Naive B cell (primary cell): ENCODE results near the gene TAC1. TPM values are rescaled to one million over a fixed set of nuclear protein-coding genes. Genes with fewer than 3 reads are reported as not detected.

Experiments
- ATAC-seq, 2 donors: fragments of 150-1000 bp; cut with Tn5 transposase; 2 replicates each; pipeline ENCODE4 v1.10.0; 2021; ENCODE audit warnings: low read depth in 2 of 2, mild to moderate bottlenecking in 2 of 2, moderate library complexity in 2 of 2
- DNase-seq: peaks from one replicate; pipeline ENCODE4 v3.0.0; 2022
- H3K27ac Mint-ChIP-seq, 6 donors: one replicate each; pipeline ENCODE4 v1.8.0; 2020 to 2022; ENCODE audit warnings: mild to moderate bottlenecking in 6 of 6, mixed read lengths in 6 of 6, moderate library complexity in 5 of 6, inconsistent platforms in 2 of 6
- H3K27me3 Mint-ChIP-seq, 3 donors: one replicate each; pipeline ENCODE4 v1.8.0; 2021 to 2022; ENCODE audit warnings: mixed read lengths in 3 of 3, mild to moderate bottlenecking in 1 of 3
- H3K36me3 Mint-ChIP-seq, 2 donors: one replicate each; pipeline ENCODE4 v1.8.0; 2020 to 2022; ENCODE audit warnings: mixed read lengths in 2 of 2, inconsistent platforms in 1 of 2, mild to moderate bottlenecking in 1 of 2
- H3K4me1 Mint-ChIP-seq, 3 donors: one replicate each; pipeline ENCODE4 v1.8.0; 2020 to 2022; ENCODE audit warnings: mixed read lengths in 3 of 3, inconsistent platforms in 1 of 3, mild to moderate bottlenecking in 1 of 3, moderate library complexity in 1 of 3
- H3K4me3 Mint-ChIP-seq, 8 donors: one replicate each; pipeline ENCODE4 v1.8.0; 2020 to 2022; ENCODE audit warnings: mild to moderate bottlenecking in 8 of 8, mixed read lengths in 8 of 8, moderate library complexity in 8 of 8, inconsistent platforms in 2 of 8
- H3K9me3 Mint-ChIP-seq, 7 donors: one replicate each; pipeline ENCODE4 v1.8.0; 2020 to 2022; ENCODE audit warnings: mixed read lengths in 7 of 7, mild to moderate bottlenecking in 5 of 7, inconsistent platforms in 2 of 7, moderate library complexity in 1 of 7
- polyA plus RNA-seq, 6 donors: library from polyadenylated mRNA; unstranded; fragments of 300-500 nt; fragmentation: Illumina TruSeq; gene quantifications; one replicate each; pipeline ENCODE4 v1.2.3, GENCODE V29; 2021; ENCODE audit warnings: low read depth in 6 of 6

TAC1 gene, protein sequence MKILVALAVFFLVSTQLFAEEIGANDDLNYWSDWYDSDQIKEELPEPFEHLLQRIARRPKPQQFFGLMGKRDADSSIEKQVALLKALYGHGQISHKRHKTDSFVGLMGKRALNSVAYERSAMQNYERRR
- not detected for polyA plus RNA-seq

DNA sequence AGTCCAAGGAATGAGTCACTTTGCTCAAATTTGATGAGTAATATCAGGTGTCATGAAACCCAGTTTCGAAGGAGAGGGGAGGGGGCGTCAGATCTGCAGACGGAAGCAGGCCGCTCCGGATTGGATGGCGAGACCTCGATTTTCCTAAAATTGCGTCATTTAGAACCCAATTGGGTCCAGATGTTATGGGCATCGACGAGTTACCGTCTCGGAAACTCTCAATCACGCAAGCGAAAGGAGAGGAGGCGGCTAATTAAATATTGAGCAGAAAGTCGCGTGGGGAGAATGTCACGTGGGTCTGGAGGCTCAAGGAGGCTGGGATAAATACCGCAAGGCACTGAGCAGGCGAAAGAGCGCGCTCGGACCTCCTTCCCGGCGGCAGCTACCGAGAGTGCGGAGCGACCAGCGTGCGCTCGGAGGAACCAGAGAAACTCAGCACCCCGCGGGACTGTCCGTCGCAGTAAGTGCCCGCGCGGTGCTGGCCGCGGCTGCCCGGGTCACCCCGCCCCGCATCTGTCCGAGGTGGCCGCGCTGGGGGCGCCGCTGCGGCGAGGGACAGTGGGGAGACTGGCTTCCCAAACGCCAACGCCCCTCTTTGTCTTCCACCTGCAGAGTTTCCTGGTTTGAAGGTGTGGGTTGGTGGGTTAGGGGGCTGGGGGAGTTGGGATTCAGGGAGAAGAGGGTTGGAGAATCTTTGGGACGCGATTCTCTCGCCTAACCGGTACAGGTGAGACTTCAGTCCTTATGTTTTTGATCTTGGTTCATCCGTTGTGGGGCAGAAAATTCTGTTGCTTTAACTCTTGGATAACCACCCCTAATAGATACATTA, at the start of gene TAC1:
TSS of gene TAC1 (plus strand) at position 351 of the 829 bp plus-strand sequence. CDS start 527 bp downstream, outside the sequence.
- peaks cover 47 to 75% (median 66%) of the 10 kb centered on the region in 3 donors for H3K27me3 Mint-ChIP-seq
- H3K36me3 Mint-ChIP-seq, result peaks cover 5 to 16% of the 10 kb centered on the region in 2 donors
- no peak within 1 kb of the TSS for H3K27ac Mint-ChIP-seq
- DNase-seq (no peak), ATAC-seq (no peak)
- peaks cover 0 to 15% (median 6%) of the 10 kb centered on the region in 7 donors for H3K9me3 Mint-ChIP-seq
- peaks cover 5 to 12% (median 5%) of the 10 kb centered on the region in 3 donors for H3K4me1 Mint-ChIP-seq
- H3K4me3 Mint-ChIP-seq, result peak within 1 kb of the TSS in 5 of 8 donors; percentile 33 to 69 (median 42)

DNA sequence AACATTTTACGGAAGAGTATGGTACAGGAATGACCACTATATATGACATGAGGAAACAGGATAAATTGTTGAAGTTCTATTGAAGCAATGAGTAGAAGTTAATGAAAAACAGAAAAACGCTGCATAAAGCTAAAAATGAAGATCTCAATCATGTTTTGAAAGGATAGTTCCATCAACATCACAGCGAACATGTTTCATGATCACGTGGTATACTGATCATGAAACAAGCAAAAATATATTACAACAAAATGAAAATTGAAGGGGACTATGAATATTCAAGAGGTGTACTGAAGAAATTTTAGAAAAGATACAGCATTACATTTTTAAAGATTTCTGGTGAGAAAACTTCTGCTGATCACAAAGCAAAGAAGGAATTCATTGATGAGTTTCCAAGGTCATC, 45.9 kb upstream of the TAC1 start:
- Mint-ChIP-seq H3K4me3 (no peak overlapping the region), H3K27ac (no peak overlapping the region), H3K27me3 (peaks cover 0 to 4% (median 0%) of the 10 kb centered on the region in 3 donors), H3K4me1 (no peaks in the 10 kb centered on the region), H3K9me3 (peaks cover 0 to 3% (median 0%) of the 10 kb centered on the region in 7 donors), H3K36me3 (no peaks in the 10 kb centered on the region)
- no peak for ATAC-seq
- DNase-seq, result no peak

DNA sequence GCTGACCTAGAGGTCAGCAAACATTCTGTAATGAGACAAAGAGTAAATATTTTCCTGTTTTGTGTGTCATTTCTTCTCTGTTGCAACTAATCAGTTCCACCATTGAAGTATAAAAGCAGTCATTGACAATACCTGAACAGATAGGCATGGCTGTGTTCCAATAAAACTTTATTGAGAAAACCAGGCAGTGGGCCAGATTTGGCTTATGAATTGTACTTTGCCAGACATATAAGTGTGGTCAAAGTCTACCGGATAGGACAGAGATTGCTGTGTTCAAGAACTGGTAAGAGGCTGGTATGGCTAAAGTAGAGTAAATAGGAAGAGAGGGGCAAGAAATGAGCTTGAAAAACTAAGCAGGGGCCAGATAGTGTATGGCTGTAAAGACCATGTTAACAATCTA, 38.3 kb upstream of the TAC1 start:
- DNase-seq (no peak), ATAC-seq (no peak)
- Mint-ChIP-seq H3K4me1 (no peaks in the 10 kb centered on the region), H3K27ac (no peak overlapping the region), H3K4me3 (no peak overlapping the region), H3K36me3 (no peaks in the 10 kb centered on the region), H3K9me3 (peaks cover 0 to 4% (median 0%) of the 10 kb centered on the region in 7 donors), H3K27me3 (no peaks in the 10 kb centered on the region)

DNA sequence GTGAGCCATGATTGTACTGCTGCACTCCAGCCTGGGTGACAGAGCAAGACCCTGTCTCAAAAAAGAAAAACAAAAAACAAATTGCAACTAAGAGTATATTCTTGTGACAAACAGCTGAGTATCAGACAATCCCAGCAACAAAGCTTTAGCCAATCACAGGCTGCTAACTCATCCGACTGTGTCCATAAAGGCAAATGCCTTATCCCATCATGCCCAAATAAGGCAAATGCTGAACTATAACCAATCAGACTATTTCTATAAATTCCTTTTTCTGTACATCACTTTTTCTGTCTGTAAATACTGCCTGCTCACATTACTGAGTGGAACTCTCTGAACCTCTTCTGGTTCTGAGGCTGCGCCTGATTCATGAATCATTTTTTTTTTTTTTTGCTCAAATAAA, 37.5 kb upstream of the TAC1 start:
- no peaks in the 10 kb centered on the region for H3K27me3 Mint-ChIP-seq
- H3K9me3 Mint-ChIP-seq, result peaks cover 0 to 6% (median 2%) of the 10 kb centered on the region in 7 donors
- DNase-seq, result no peak
- no peak overlapping the region for H3K4me3 Mint-ChIP-seq
- H3K36me3 Mint-ChIP-seq, result no peaks in the 10 kb centered on the region
- H3K4me1 Mint-ChIP-seq, result no peaks in the 10 kb centered on the region
- ATAC-seq, result no peak
- H3K27ac Mint-ChIP-seq, result no peak overlapping the region

DNA sequence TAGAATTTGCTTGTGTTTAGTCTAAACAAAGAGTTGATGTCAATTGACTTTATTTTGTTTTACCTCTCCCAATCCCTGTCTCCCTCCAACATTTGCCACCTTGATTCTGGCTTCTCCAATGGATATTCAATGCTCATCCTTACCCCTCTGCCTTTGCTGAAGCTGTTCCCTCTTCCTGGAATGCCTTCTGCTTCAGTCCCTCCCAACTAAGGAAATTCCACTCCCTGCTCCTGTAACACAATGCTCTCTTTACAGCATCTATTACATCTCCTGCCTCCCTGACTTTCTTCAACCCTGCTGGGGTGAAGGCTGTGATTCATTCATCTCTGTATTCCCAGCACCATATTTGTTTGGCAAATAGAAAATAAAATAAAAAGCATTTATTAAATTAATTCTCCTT, 34.5 kb upstream of the TAC1 start:
- DNase-seq (no peak), ATAC-seq (no peak)
- no peaks in the 10 kb centered on the region for H3K36me3 Mint-ChIP-seq
- no peaks in the 10 kb centered on the region for H3K27me3 Mint-ChIP-seq
- no peaks in the 10 kb centered on the region for H3K4me1 Mint-ChIP-seq
- peaks cover 0 to 18% (median 5%) of the 10 kb centered on the region in 7 donors for H3K9me3 Mint-ChIP-seq
- H3K4me3 Mint-ChIP-seq, result no peak overlapping the region
- no peak overlapping the region for H3K27ac Mint-ChIP-seq

DNA sequence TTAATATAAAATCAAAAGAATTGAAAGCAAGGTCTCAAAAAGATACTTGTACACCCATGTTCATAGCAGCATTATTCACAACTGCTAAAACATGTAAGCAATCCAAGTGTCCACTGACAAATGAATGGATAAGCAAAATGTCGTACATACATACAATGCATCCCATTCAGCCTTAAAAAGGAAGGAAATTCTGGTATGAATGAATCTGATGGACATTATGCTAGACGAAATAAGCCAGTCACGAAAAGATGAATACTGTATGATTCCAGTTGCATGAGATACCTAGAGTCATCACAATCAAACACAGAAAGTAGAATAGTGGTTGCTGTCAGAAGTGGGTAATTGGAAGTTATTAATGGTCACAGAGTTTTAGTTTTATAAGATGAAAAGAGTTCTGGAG, 9.5 kb upstream of the TAC1 start:
- DNase-seq (no peak), ATAC-seq (no peak)
- Mint-ChIP-seq H3K36me3 (no peaks in the 10 kb centered on the region), H3K27me3 (peaks cover 0 to 7% (median 5%) of the 10 kb centered on the region in 3 donors), H3K9me3 (peaks cover 4 to 8% (median 6%) of the 10 kb centered on the region in 7 donors), H3K4me1 (no peaks in the 10 kb centered on the region), H3K4me3 (no peak overlapping the region), H3K27ac (no peak overlapping the region)

DNA sequence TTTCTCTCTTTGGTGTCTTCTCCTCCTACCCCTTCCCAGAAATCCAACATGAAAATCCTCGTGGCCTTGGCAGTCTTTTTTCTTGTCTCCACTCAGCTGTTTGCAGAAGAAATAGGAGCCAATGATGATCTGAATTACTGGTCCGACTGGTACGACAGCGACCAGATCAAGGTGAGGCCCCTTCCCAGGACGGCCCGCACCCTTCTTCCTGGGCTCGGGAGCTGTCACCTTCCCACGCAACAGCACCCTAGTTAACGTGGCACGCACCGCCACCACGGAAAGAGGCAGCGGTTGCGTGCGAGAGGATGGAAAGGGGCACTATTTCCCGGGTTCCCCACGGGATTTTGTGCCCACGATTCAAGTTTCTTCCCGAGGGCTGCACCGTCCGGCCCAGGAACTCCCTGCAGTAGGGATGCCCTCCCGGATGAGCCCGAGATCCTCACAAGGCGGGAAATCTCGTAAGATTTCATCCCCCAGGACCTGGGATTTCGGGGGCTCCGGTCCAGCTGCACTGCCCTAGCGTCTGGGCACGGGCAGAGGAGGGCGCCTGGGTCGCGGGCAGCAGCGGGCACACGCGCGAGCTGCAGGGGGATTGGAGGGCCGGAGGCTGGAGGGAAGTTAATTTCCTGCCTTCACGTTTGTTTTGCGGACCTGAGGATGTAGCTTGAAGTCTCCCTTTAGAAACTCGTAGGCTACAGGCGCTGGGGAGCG, 834 bp downstream of the TAC1 start:
- Mint-ChIP-seq H3K4me1 (peaks cover 5 to 12% (median 5%) of the 10 kb centered on the region in 3 donors), H3K36me3 (peaks cover 5 to 16% of the 10 kb centered on the region in 2 donors), H3K4me3 (peak overlapping the region in 2 of 8 donors; percentile 21 to 54), H3K9me3 (peaks cover 0 to 15% (median 6%) of the 10 kb centered on the region in 7 donors), H3K27ac (no peak overlapping the region), H3K27me3 (peaks cover 45 to 75% (median 66%) of the 10 kb centered on the region in 3 donors)
- no peak for DNase-seq
- ATAC-seq, result no peak

DNA sequence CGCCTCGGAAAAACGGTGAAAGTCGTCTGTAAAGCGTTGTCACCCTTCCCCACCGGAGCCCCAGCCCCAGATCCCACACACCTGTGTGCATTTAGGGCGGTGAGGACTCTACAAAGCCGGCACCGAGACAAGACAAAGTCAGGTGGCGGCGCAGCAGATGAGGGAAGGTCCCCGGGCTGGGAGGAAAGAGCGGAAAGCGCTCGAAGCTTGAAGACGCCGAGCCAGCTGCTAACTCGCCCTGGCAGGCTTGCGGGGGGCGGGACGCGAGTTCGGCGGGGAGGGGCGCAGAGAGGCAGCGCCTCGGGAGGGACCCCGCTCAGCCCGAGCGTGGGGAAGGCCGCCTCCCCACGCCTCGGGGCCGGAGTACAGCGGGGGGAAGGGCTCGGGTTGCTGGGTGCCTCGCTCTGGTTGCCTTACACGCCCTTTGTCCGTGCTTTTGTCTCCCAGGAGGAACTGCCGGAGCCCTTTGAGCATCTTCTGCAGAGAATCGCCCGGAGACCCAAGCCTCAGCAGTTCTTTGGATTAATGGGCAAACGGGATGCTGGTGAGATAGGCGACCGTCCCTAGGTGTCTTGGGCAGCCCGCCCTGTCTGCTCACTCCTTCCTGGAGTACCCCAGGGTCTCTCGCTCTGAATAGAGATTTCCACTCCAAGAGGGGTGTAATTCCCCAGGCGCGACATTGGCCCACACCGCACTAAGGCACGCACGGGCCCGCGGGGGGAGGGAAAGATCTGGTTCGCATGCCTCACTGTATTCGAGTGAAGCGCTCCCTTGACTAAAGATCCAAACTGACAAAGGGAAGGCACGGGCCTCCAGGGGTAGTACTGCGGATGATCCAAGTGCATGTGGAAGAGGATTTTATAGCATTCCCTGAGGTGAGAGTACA, 1.6 kb downstream of the TAC1 start:
- Mint-ChIP-seq H3K4me1 (peaks cover 5 to 12% (median 5%) of the 10 kb centered on the region in 3 donors), H3K9me3 (peaks cover 0 to 15% (median 6%) of the 10 kb centered on the region in 7 donors), H3K27me3 (peaks cover 43 to 75% (median 64%) of the 10 kb centered on the region in 3 donors), H3K36me3 (peaks cover 5 to 16% of the 10 kb centered on the region in 2 donors), H3K4me3 (peak overlapping the region in 2 of 8 donors; percentile 3 to 21), H3K27ac (no peak overlapping the region)
- DNase-seq (no peak), ATAC-seq (no peak)

DNA sequence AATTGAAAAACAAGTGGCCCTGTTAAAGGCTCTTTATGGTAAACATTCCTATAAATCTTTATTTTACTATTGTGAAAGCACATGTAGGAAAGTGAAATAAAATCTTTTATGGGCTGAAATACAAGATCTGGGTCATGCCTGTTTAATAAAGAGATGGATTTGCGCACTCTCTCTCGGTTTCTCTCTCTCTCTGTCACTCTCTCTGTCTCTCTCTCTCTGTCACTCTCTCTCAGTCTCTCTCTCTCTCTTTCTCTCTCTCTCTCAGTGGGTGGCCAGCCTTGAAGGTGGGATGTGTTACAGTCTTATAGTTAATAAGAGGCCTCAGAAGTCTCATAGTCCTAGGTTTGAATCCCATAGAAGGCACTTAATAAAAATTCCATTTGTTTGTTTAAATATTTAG, 2.4 kb downstream of the TAC1 start:
- H3K27me3 Mint-ChIP-seq, result peaks cover 39 to 72% (median 60%) of the 10 kb centered on the region in 3 donors
- ATAC-seq, result no peak
- peaks cover 5 to 12% (median 5%) of the 10 kb centered on the region in 3 donors for H3K4me1 Mint-ChIP-seq
- no peak overlapping the region for H3K27ac Mint-ChIP-seq
- H3K36me3 Mint-ChIP-seq, result peaks cover 5 to 16% of the 10 kb centered on the region in 2 donors
- peaks cover 0 to 15% (median 6%) of the 10 kb centered on the region in 7 donors for H3K9me3 Mint-ChIP-seq
- H3K4me3 Mint-ChIP-seq, result no peak overlapping the region
- DNase-seq, result no peak

DNA sequence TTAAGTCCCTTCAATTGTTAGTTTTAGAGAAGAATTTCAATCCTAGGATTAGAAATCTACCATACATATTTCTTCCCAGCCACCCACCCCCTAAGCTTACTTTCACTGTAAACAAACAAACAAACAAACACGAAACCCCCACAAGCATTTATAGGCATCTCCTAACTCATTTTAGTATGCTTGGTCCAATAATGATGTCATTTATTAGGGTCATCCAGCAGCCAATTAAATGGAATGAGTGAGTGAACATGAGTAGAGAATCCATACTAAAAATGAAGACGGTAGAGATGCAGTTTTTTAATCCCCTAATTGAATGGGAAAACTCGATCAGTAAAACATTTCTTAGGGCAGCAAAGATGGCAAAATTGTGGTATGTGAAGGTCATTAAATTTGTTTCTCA, 3.2 kb downstream of the TAC1 start:
- H3K36me3 Mint-ChIP-seq, result peaks cover 5 to 8% of the 10 kb centered on the region in 2 donors
- DNase-seq (no peak), ATAC-seq (no peak)
- no peak overlapping the region for H3K4me3 Mint-ChIP-seq
- peaks cover 5 to 12% (median 5%) of the 10 kb centered on the region in 3 donors for H3K4me1 Mint-ChIP-seq
- no peak overlapping the region for H3K27ac Mint-ChIP-seq
- peaks cover 0 to 15% (median under 1%) of the 10 kb centered on the region in 7 donors for H3K9me3 Mint-ChIP-seq
- peaks cover 37 to 64% (median 52%) of the 10 kb centered on the region in 3 donors for H3K27me3 Mint-ChIP-seq

DNA sequence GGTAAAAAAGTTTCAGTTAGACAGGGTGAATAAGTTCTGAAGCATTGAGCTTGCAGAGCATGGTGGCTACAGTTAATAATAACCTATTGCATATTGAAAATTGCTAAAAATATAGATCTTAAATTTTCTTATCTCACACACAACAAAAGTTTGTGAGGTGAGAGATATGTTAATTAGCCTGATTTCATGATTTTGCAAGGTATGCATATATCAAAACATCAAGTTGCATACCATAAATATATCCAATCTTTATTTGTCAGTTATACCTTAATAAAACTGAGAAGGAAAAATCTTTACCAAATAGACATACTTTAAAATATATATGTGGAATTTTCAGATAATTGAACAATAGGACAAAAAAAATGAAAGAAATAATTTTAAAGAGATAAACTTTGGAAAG, 16.6 kb downstream of the TAC1 start:
- H3K27ac Mint-ChIP-seq, result no peak overlapping the region
- H3K4me3 Mint-ChIP-seq, result no peak overlapping the region
- H3K27me3 Mint-ChIP-seq, result peaks cover 7 to 14% (median 11%) of the 10 kb centered on the region in 3 donors
- no peak for DNase-seq
- no peaks in the 10 kb centered on the region for H3K36me3 Mint-ChIP-seq
- H3K9me3 Mint-ChIP-seq, result peaks cover 0 to 8% (median 3%) of the 10 kb centered on the region in 7 donors
- no peak for ATAC-seq
- H3K4me1 Mint-ChIP-seq, result no peaks in the 10 kb centered on the region

DNA sequence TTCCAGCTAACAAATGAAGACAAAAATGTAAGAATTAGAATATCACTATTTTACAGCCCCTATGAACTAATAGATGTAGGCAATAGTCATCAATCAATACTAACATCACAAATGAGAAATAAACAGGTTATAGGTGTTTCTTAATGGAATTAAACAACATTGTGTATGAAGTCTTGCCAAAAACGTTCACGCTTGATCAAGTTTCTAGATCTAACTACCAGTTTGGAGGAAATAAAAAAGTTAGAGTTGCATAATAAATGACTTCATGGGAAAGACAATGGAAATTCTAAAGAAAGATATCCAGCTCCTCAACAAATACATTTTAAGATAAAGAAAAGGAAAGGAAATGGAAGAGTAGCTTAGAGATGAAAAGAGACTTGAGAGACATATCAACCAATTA, 19.7 kb downstream of the TAC1 start:
- no peaks in the 10 kb centered on the region for H3K36me3 Mint-ChIP-seq
- H3K27me3 Mint-ChIP-seq, result peaks cover 0 to 3% (median 0%) of the 10 kb centered on the region in 3 donors
- peaks cover 0 to 3% (median 0%) of the 10 kb centered on the region in 7 donors for H3K9me3 Mint-ChIP-seq
- H3K4me3 Mint-ChIP-seq, result no peak overlapping the region
- H3K4me1 Mint-ChIP-seq, result no peaks in the 10 kb centered on the region
- DNase-seq (no peak), ATAC-seq (no peak)
- no peak overlapping the region for H3K27ac Mint-ChIP-seq
